Central memory CD4-positive, alpha-beta T cell (primary cell): Measurements from ENCODE around the gene AP1B1.

Experiments
- DNase-seq: peaks from one replicate; pipeline ENCODE4 v3.0.0; 2022

Gene AP1B1

DNA sequence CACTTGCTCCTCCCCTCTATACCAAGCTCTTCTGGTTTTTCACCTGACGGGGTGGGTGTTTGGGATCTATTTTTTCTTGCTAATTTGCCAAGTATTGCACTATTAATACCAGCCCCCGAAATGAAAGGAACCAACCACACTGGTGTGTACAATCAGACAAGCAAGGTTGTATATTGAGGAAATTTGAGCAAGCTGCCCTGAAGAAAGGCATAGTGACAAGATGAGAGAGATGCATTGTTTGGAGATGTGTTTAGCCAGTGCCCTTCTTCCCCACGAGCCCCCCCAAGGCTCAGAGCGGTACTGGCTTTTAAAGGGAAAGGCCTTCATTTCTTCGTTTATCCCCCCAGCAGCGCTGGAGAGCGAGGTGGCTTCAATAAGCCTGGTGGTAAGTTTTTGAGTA lies 97.2 kb downstream of the AP1B1 start:
- no peak for DNase-seq

DNA sequence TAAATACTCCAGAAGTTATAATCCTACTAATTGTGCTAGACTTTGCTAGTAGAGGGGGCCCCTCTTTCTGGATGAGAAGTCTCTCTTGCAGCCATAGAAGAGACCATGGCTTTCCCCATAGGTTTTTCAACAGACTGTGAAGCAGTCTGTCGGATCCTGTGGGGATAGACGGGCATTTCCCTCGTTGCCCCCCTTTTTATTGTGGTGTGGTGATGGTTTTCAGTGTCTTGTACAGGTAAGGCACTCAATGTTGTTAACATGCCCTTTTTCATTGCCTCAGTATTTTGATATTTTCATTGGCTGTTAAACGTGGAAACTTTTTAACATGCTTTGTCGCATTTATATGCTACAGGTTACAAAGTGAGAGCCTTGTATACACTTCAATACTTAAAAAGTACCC lies 98.3 kb downstream of the AP1B1 start:
- no peak for DNase-seq

DNA sequence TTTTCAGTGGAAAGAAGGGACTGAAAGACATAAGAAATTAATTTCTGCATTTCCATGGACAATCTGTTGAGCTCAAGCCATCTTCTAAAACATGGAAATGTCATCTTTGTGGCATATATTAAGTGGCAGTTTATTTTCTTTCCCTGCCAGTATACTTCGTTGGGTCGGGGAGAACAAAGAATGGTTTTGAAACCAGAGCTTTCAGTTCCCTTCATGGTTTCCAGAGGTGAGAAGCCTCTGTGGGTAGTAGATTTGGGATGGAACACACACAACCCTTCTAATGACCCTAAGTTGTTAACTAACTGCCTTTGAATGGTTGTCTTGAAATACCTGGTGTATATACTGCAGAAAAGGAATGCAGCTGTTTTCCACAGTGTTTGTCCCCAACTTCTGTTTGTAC lies 99.5 kb downstream of the AP1B1 start:
- no peak for DNase-seq

DNA sequence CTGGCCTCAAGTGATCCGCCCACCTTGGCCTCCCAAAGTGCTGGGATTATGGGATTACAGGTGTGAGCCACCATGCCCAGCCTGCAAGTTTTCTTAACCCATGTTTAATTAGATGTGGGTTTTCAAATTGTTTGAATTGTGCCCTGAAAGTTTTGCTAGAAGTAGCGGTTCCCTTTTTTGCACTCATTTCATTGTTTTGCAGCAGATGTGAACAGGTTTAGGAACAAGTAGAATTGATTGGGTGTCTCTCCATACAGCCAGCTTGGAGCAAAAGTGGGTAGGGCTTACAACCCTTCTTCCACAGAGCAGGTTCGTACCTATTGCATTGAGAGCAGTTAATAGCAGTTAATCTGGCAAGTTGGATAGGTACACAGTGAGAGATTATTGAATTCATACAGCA lies 104.2 kb downstream of the AP1B1 start:
- no peak for DNase-seq

DNA sequence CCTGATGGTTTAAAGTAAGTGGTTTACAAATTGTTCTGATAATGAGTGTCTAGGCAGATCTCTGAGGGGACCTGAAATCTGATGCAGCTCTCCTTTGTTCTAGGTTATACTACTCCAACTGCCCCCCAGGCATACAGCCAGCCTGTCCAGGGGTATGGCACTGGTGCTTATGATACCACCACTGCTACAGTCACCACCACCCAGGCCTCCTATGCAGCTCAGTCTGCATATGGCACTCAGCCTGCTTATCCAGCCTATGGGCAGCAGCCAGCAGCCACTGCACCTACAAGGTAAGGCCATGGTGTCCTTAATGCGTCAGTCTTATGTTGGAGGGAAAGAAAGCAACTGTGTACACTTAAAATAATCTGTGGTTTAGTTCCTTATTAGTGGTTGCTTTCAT lies 110.4 kb downstream of the AP1B1 start:
- DNase-seq: no peak
